Endothelial cell (in vitro differentiated cells): Measurements from ENCODE around the gene GRIN2D. TPM values are rescaled to one million over a fixed set of nuclear protein-coding genes. Genes with fewer than 3 reads are reported as not detected.

ENCODE experiments used
- DNase-seq: peaks from one replicate; pipeline ENCODE4 v3.0.0; 2021; ENCODE audit warnings: low spot score
- H3K27ac Mint-ChIP-seq: one replicate; pipeline ENCODE4 v1.8.0; 2021; ENCODE audit warnings: mixed read lengths, inconsistent platforms; ENCODE audit not compliant: unreplicated experiment
- H3K27me3 Mint-ChIP-seq: one replicate; pipeline ENCODE4 v1.8.0; 2021; ENCODE audit warnings: mild to moderate bottlenecking, moderate library complexity, mixed read lengths, inconsistent platforms; ENCODE audit not compliant: unreplicated experiment
- H3K36me3 Mint-ChIP-seq: one replicate; pipeline ENCODE4 v1.8.0; 2021; ENCODE audit warnings: mild to moderate bottlenecking, low read depth, mixed read lengths, inconsistent platforms; ENCODE audit not compliant: unreplicated experiment
- H3K4me1 Mint-ChIP-seq: one replicate; pipeline ENCODE4 v1.8.0; 2021; ENCODE audit warnings: mild to moderate bottlenecking, mixed read lengths, inconsistent platforms; ENCODE audit not compliant: unreplicated experiment
- H3K4me3 Mint-ChIP-seq: one replicate; pipeline ENCODE4 v1.8.0; 2021; ENCODE audit warnings: mild to moderate bottlenecking, mixed read lengths, inconsistent platforms; ENCODE audit not compliant: unreplicated experiment
- H3K9me3 Mint-ChIP-seq: one replicate; pipeline ENCODE4 v1.8.0; 2021; ENCODE audit warnings: mixed read lengths, inconsistent platforms; ENCODE audit not compliant: unreplicated experiment
- total RNA-seq: library from RNA; stranded (reverse); fragmentation: NEBNext Ultra II Directional; extraction: Animal tissue kit (Norgen Biotek cat#: 25700); gene quantifications from one replicate; pipeline ENCODE4 v1.2.1, GENCODE V29; 2021; ENCODE audit not compliant: unreplicated experiment
- TF ChIP-seq, protein P1 (sequence below): fragments of 200-600 bp; sonication (generic); IDR thresholded peaks from one replicate; pipeline ENCODE4 v1.5.0; 2021; ENCODE audit warnings: antibody characterized with exemption; ENCODE audit not compliant: unreplicated experiment

GRIN2D gene
- total RNA-seq, 1 donor from 2014 or later: 25.2 TPM

DNA sequence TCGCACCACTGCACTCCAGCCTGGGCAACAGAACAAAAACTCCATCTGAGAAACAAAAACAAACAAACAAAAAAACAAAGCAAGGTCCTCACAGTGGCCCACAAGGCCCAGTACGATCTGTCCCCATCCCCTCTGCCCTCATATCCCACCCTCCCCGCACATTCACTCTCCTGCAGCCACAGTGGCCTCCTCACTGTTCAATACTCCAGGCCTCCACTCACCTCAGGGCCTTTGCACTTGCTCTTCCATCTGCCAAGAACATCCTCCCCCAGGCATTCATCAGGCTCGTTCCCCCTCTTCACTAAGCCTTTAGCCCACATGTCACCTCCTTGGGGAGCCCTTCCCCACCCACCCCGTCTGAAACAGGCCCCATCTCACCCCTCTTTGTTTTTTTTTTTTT, 34.3 kb upstream of the GRIN2D start:
- no peak for DNase-seq
- H3K9me3 Mint-ChIP-seq: no peaks in the 10 kb centered on the region
- peaks cover 5% of the 10 kb centered on the region for H3K36me3 Mint-ChIP-seq
- no peak overlapping the region for H3K4me3 Mint-ChIP-seq
- peaks cover 3% of the 10 kb centered on the region for H3K27me3 Mint-ChIP-seq
- peaks cover 10% of the 10 kb centered on the region for H3K4me1 Mint-ChIP-seq
- TF ChIP-seq, protein P1, sequence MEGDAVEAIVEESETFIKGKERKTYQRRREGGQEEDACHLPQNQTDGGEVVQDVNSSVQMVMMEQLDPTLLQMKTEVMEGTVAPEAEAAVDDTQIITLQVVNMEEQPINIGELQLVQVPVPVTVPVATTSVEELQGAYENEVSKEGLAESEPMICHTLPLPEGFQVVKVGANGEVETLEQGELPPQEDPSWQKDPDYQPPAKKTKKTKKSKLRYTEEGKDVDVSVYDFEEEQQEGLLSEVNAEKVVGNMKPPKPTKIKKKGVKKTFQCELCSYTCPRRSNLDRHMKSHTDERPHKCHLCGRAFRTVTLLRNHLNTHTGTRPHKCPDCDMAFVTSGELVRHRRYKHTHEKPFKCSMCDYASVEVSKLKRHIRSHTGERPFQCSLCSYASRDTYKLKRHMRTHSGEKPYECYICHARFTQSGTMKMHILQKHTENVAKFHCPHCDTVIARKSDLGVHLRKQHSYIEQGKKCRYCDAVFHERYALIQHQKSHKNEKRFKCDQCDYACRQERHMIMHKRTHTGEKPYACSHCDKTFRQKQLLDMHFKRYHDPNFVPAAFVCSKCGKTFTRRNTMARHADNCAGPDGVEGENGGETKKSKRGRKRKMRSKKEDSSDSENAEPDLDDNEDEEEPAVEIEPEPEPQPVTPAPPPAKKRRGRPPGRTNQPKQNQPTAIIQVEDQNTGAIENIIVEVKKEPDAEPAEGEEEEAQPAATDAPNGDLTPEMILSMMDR: no peak
- H3K27ac Mint-ChIP-seq: no peak overlapping the region

DNA sequence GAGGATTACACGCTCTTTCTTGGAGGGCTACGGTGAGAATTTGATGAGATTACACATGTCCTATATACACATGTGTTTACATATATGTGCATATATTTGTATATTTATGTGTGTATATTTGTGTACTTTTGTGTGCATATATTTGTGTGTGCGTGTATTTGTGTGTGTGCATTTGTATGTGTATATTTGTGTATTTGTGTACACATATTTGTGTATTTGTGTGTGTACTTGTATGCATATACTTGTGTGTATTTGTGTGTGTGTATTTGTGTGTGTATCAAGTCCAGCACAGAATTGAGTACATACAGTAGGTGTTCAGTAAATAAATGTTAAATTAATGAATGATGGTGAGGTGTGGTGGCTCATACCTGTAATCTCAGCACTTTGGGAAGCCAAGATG, 31.6 kb upstream of the GRIN2D start:
- peaks cover 3% of the 10 kb centered on the region for H3K27me3 Mint-ChIP-seq
- H3K36me3 Mint-ChIP-seq: peaks cover 5% of the 10 kb centered on the region
- TF ChIP-seq, protein P1: no peak
- H3K4me3 Mint-ChIP-seq: peak overlapping the region; percentile 66
- DNase-seq: no peak
- no peak overlapping the region for H3K27ac Mint-ChIP-seq
- H3K9me3 Mint-ChIP-seq: no peaks in the 10 kb centered on the region
- H3K4me1 Mint-ChIP-seq: peaks cover 10% of the 10 kb centered on the region

DNA sequence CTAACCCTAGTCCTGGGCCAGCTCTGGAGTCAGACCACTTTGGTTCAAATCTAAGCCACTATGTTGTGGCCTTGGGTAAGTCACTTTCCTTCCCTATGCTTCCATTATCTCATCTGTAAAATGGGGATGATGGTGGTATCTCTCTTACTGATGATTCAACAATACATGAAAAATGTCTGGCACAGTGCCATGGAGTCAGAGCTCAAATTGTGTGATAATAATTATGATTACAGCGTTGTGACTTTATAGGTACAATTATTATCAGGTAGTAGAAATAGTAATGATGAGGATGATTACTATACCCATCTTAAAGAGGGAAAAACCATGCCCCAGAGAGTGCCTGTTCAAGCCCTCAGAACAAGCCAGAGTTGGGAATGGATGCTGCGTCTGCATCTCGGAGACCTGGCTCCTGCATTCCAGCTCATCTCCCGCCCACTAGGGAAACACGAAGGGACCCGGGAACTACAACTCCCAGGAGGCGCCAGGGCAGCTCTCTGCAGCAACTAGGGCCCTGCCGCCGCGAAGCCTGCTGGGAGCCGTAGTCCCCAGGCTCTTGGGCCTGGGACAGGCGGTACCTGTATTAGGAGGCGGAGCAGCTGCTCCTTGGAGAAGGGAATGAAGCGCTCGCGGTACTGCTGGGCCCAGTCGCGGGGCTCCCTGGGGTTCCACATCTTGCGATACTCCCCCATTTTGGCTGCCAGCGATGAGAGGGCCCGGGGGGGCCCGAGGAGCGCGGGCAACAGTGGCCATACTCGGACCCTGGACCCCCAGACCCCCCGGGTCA, 30.6 kb upstream of the GRIN2D start:
- Mint-ChIP-seq H3K9me3 (no peaks in the 10 kb centered on the region), H3K36me3 (peaks cover 5% of the 10 kb centered on the region), H3K4me3 (peak overlapping the region; percentile 87), H3K27me3 (peaks cover 3% of the 10 kb centered on the region), H3K27ac (no peak overlapping the region), H3K4me1 (peaks cover 10% of the 10 kb centered on the region)
- TF ChIP-seq, protein P1: no peak
- DNase-seq: peak; percentile 92

DNA sequence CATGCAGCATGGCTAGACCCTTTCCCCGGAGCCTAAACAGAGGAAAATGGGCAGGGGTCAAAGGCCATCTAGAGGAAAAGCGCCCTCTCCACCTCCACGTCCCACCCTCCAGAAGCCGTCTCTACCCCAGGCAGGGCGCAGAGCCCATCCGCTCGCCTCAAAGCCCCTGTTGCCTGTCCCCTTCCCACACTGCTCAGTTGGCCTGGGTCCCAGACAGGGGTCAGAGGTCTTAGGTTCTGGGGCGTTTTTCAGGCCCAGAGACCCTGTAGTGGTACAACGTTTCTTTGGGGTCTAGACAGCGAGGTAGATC, 30.0 kb upstream of the GRIN2D start:
- peak; percentile 44 for DNase-seq
- Mint-ChIP-seq H3K4me1 (peaks cover 10% of the 10 kb centered on the region), H3K9me3 (no peaks in the 10 kb centered on the region), H3K36me3 (peaks cover 3% of the 10 kb centered on the region), H3K27me3 (peaks cover 3% of the 10 kb centered on the region), H3K4me3 (peak overlapping the region; percentile 87), H3K27ac (no peak overlapping the region)
- TF ChIP-seq, protein P1: no peak

DNA sequence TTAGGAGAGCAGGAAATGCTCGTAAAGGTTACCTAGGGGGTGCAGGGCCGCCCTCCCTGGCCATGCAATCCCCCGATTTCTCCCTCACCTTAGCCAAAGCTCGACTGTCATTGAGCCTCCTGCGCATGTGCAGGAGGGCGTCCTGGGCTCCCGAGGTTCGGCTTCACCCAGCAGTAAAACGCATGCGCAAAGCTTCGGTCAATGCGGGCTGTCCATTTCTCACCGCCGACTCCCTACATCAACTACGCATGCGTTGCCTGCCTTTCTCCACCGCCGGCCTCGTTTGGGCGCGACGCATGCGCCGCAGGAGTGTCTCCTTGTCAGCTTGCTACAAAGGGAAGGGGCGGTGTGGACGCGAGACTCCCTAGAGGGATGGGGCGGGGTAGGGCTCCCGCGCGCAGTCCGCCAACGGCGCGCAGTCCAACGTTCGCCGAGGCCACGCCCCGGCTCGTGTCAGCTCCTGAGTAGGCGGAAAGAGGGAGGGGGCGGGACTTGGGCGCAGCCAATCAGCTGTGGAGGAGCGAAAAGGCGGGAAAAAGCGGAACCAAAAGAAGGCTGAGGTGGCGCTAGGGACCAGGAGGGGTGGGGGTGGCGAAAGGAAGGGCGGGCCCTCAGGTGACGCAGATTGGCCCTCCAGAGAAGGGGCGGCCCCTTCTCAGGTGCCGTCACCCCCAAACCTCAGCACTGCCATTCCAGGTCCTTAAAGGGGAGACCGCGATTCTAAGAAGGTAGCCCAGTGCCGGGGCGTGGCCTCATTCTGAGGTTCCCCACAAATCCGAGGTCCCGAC, 29.5 kb upstream of the GRIN2D start, which contains the start of the genes SYNGR4 and TMEM143:
Gene SYNGR4 (plus strand): TSS at position 558 of the 788 bp plus-strand sequence. CDS start 1,476 bp downstream, outside the sequence.
Gene TMEM143 (minus strand): TSS at position 131 of the 788 bp plus-strand sequence. CDS start 20 bp downstream, at position 111.
- no peaks in the 10 kb centered on the region for H3K9me3 Mint-ChIP-seq
- TF ChIP-seq, protein P1: no peak
- H3K4me3 Mint-ChIP-seq: peak within 1 kb of the TSS; percentile 87
- H3K27me3 Mint-ChIP-seq: no peaks in the 10 kb centered on the region
- peaks cover 10% of the 10 kb centered on the region for H3K4me1 Mint-ChIP-seq
- DNase-seq: peak; percentile 95
- no peaks in the 10 kb centered on the region for H3K36me3 Mint-ChIP-seq
- peak within 1 kb of the TSS; percentile 78 for H3K27ac Mint-ChIP-seq
